GM12878 (cell line): ENCODE data around the gene RPUSD1. TPM values are rescaled to one million over a fixed set of nuclear protein-coding genes. Genes with fewer than 3 reads are reported as not detected.

ENCODE experiments used
- ATAC-seq: fragments of 200-7000 bp; cut with Tn5 transposase; 3 replicates; pipeline ENCODE4 v1.9.1; 2020; ENCODE audit warnings: mild to moderate bottlenecking, moderate library complexity
- BruUV-seq: library from RNA; stranded (reverse); fragments of 400-500 nt; replicated peaks from 2 replicates; lab custom pipeline; 2021; lab: Mats Ljungman, UMichigan
- CTCF ChIA-PET: fragments of 300-600 bp; sonication (Branson Sonifier 250); formaldehyde crosslinking; extraction: SDS; loops from one replicate; lab custom pipeline; 2021; ENCODE audit warnings: inconsistent platforms; lab: Yijun Ruan, JAX
- POLR2A ChIA-PET: fragments of 350-600 bp; formaldehyde crosslinking; extraction: SDS; loops from one replicate; lab custom pipeline; 2021; ENCODE audit warnings: inconsistent platforms; lab: Charles Lee
- RAD21 ChIA-PET: fragments of 300-600 bp; sonication (Branson Sonifier 250); formaldehyde crosslinking; loops from one replicate; lab custom pipeline; 2023; ENCODE audit warnings: antibody characterized with exemption; ENCODE audit not compliant: unreplicated experiment; lab: Charles Lee
- SMC1A ChIA-PET: fragments of 300-600 bp; sonication (Branson Sonifier 250); formaldehyde crosslinking; loops from one replicate; lab custom pipeline; 2023; ENCODE audit not compliant: unreplicated experiment, uncharacterized antibody; lab: Charles Lee
- DNase-seq: peaks from one replicate; pipeline ENCODE4 v3.0.0-alpha.2; 2011; ENCODE audit warnings: low read depth, low spot score
- FAIRE-seq: peaks from 3 replicates; lab custom pipeline; 2011; peaks lifted over from hg19 to GRCh38; lab: Jason Lieb, UNC
- H2AFZ ChIP-seq: 2 replicates; pipeline ENCODE4 v1.6.0; 2011; ENCODE audit warnings: low read depth, low read length, control low read depth; ENCODE audit not compliant: control insufficient read depth
- H3K27ac ChIP-seq: 2 replicates; pipeline ENCODE4 v1.5.1; 2011; ENCODE audit warnings: control low read depth; ENCODE audit not compliant: control insufficient read depth, insufficient read depth
- H3K27me3 ChIP-seq, 2 experiments: replicated peaks in 1 of 2; 2 replicates each; pipeline versions ENCODE4 v1.6.0 to v1.6.1; 2011; ENCODE audit warnings: low read length in 1 of 2; ENCODE audit not compliant: control insufficient read depth in 2 of 2, insufficient read depth in 2 of 2
- H3K36me3 ChIP-seq, 2 experiments: 2 replicates each; pipeline ENCODE4 v1.5.1; 2011; ENCODE audit warnings: low read length in 1 of 2; ENCODE audit not compliant: control insufficient read depth in 2 of 2, insufficient read depth in 2 of 2
- H3K4me1 ChIP-seq: 2 replicates; pipeline ENCODE4 v1.6.1; 2011; ENCODE audit warnings: mild to moderate bottlenecking, low read length, moderate library complexity, mixed read lengths; ENCODE audit not compliant: control insufficient read depth, insufficient read depth
- H3K4me2 ChIP-seq: 2 replicates; pipeline ENCODE4 v1.6.0; 2011; ENCODE audit warnings: control low read depth; ENCODE audit not compliant: control insufficient read depth, insufficient read depth
- H3K4me3 ChIP-seq: fragments of 200-600 bp; sonication (generic); 2 replicates; pipeline ENCODE4 v1.5.1; 2016
- H3K79me2 ChIP-seq: 2 replicates; pipeline ENCODE4 v1.6.0; 2011; ENCODE audit warnings: low read length; ENCODE audit not compliant: control insufficient read depth, insufficient read depth
- H3K9ac ChIP-seq: 2 replicates; pipeline ENCODE4 v1.8.0; 2011; ENCODE audit warnings: low read length, control low read depth, mixed read lengths; ENCODE audit not compliant: control insufficient read depth, insufficient read depth
- H3K9me3 ChIP-seq: replicated peaks from 3 replicates; pipeline ENCODE4 v1.5.1; 2011; ENCODE audit warnings: mild to moderate bottlenecking, low read length; ENCODE audit not compliant: control insufficient read depth, insufficient read depth
- H4K20me1 ChIP-seq: 2 replicates; pipeline ENCODE4 v1.6.0; 2011; ENCODE audit not compliant: control insufficient read depth, insufficient read depth
- ATF3 ChIP-seq: IDR thresholded peaks from 2 replicates; pipeline ENCODE4 v1.6.1; 2011; ENCODE audit warnings: low read depth, mild to moderate bottlenecking, low read length, moderate library complexity, borderline replicate concordance; ENCODE audit errors: extremely low read depth
- BHLHE40 ChIP-seq, 2 experiments: fragments of 450-650 bp in 1 of 2; IDR thresholded peaks; 2 replicates each; pipeline ENCODE4 v1.6.1; 2011 to 2017; ENCODE audit warnings: low read depth in 2 of 2, borderline replicate concordance in 1 of 2, improper control_type of control experiment in 1 of 2, low read length in 1 of 2, mild to moderate bottlenecking in 1 of 2
- CREB1 ChIP-seq: IDR thresholded peaks from 2 replicates; pipeline ENCODE4 v1.6.1; 2012; ENCODE audit warnings: low read depth, mild to moderate bottlenecking, inconsistent platforms
- E2F4 ChIP-seq: IDR thresholded peaks from 2 replicates; pipeline ENCODE4 v1.6.1; 2012; ENCODE audit warnings: low read depth, low read length, improper control_type of control experiment
- FOS ChIP-seq: IDR thresholded peaks from 3 replicates; pipeline ENCODE4 v1.6.1; 2011; ENCODE audit warnings: borderline replicate concordance; ENCODE audit not compliant: insufficient read length; ENCODE audit errors: extremely low read depth
- MEF2A ChIP-seq: IDR thresholded peaks from 2 replicates; pipeline ENCODE4 v1.6.1; 2011; ENCODE audit warnings: low read depth, mild to moderate bottlenecking, low read length, moderate library complexity; ENCODE audit not compliant: insufficient read depth
- MXI1 ChIP-seq: fragments of 150-350 bp; IDR thresholded peaks from 2 replicates; pipeline ENCODE4 v1.6.1; 2011; ENCODE audit warnings: low read depth, mild to moderate bottlenecking, inconsistent platforms, low read length, improper control_type of control experiment
- NBN ChIP-seq: fragments of 450-650 bp; IDR thresholded peaks from 2 replicates; pipeline ENCODE4 v1.6.1; 2016
- NR2F1 ChIP-seq: fragments of 450-650 bp; conservative IDR thresholded peaks from 2 replicates; pipeline ENCODE4 v1.6.1; 2017; ENCODE audit warnings: mild to moderate bottlenecking
- PAX5 ChIP-seq: IDR thresholded peaks from 2 replicates; pipeline ENCODE4 v1.6.1; 2011; ENCODE audit warnings: low read depth, low read length, borderline replicate concordance
- POLR2AphosphoS5 ChIP-seq: IDR thresholded peaks from 2 replicates; pipeline ENCODE4 v1.6.1; 2011; ENCODE audit warnings: mild to moderate bottlenecking, low read length, inconsistent platforms
- RAD21 ChIP-seq: IDR thresholded peaks from 2 replicates; pipeline ENCODE4 v1.6.1; 2011; ENCODE audit warnings: mild to moderate bottlenecking, low read depth, low read length, moderate library complexity; ENCODE audit not compliant: insufficient read depth
- RELA ChIP-seq: fragments of 450-650 bp; IDR thresholded peaks from 2 replicates; pipeline ENCODE4 v1.8.0; 2014; ENCODE audit warnings: borderline replicate concordance; ENCODE audit not compliant: partially characterized antibody
- SRF ChIP-seq, 2 experiments: IDR thresholded peaks; 2 replicates each; pipeline ENCODE4 v1.6.1; 2011; ENCODE audit warnings: low read depth in 2 of 2, low read length in 2 of 2, mild to moderate bottlenecking in 1 of 2, moderate library complexity in 1 of 2
- STAT1 ChIP-seq: fragments of 450-650 bp; conservative IDR thresholded peaks from 2 replicates; pipeline ENCODE4 v1.6.1; 2014; ENCODE audit warnings: antibody characterized with exemption, mild to moderate bottlenecking
- SUZ12 ChIP-seq: fragments of 200-600 bp; sonication (generic); IDR thresholded peaks from one replicate; pipeline ENCODE4 v1.6.1; 2018; ENCODE audit warnings: antibody characterized with exemption, mild to moderate bottlenecking; ENCODE audit not compliant: unreplicated experiment
- USF1 ChIP-seq: IDR thresholded peaks from 2 replicates; pipeline ENCODE4 v1.6.1; 2011; ENCODE audit warnings: borderline replicate concordance, low read depth, mild to moderate bottlenecking, moderate library complexity, mixed read lengths, low read length; ENCODE audit not compliant: insufficient read depth; ENCODE audit errors: extremely low read length
- ZNF622 ChIP-seq: fragments of 450-650 bp; IDR thresholded peaks from 2 replicates; pipeline ENCODE4 v1.6.1; 2017; ENCODE audit warnings: mild to moderate bottlenecking, inconsistent platforms
- WGBS: methylation state at CpG from one replicate; pipeline ENCODE4 v1.1.6; 2016; ENCODE audit warnings: low lambda C conversion rate; ENCODE audit not compliant: insufficient replicate concordance, insufficient coverage; ENCODE audit errors: missing lambda C conversion rate; 5-methylcytosine and 5-hydroxymethylcytosine counted together
- in situ Hi-C: fragments of 300-500 bp; cut with MboI; formaldehyde crosslinking; loops from 9 replicates; pipeline ENCODE4 v1.14.3; 2018; ENCODE audit warnings: mixed read lengths
- intact Hi-C: fragments of 100-400 bp; cut with micrococcal nuclease; formaldehyde crosslinking; loops from one replicate; pipeline ENCODE4 v1.14.2; 2022; ENCODE audit not compliant: unreplicated experiment
- polyA plus RNA-seq, 11 experiments: library from polyadenylated mRNA; depleted of rRNA in 4 of 11; unstranded in 6 of 11; stranded (reverse) in 5 of 11; fragments of >200 nt; fragmentation: Nextera tagmentation in 4 of 11; fragmentation: Illumina TruSeq in 1 of 11; extraction: Ambion mirVana in 4 of 11; extraction: Trizol in 1 of 11; gene quantifications; 1 replicate in 1 of 11; 2 replicates in 10 of 11; pipeline versions ENCODE4 v1.2.1 to v1.2.3, GENCODE V29; 2011 to 2016; ENCODE audit warnings: inconsistent platforms in 2 of 11, missing spikeins in 2 of 11, low read depth in 1 of 11
- total RNA-seq, 4 experiments: library from RNA; depleted of rRNA in 3 of 4; stranded (reverse); fragments of >200 nt in 3 of 4; fragmentation: Illumina TruSeq in 1 of 4; extraction: Trizol in 1 of 4; gene quantifications; 2 replicates each; pipeline versions ENCODE4 v1.2.1 to v1.2.3, GENCODE V29; 2013 to 2021

RPUSD1 gene
- total and polyA plus RNA-seq, 10 of the 15 experiments (the other 5 are each of a cell fraction or from before 2014, with no cell fraction given), result 0.55 to 49.9 (median 21.1) TPM

GRCh38 chr16:779561-779960, 8.6 kb downstream of the RPUSD1 start:
- DNase-seq, result no peak
- Histone ChIP-seq H3K27me3 (no peaks in the 10 kb centered on the region), H3K4me3 (no peak overlapping the region), H3K27ac (no peak overlapping the region), H3K9ac (no peak overlapping the region), H3K9me3 (no peaks in the 10 kb centered on the region), H3K79me2 (no peaks in the 10 kb centered on the region), H3K4me1 (no peaks in the 10 kb centered on the region), H2AFZ (no peak overlapping the region), H3K4me2 (no peak overlapping the region), H4K20me1 (no peaks in the 10 kb centered on the region), H3K36me3 (no peaks in the 10 kb centered on the region)
- no TSS peak for BruUV-seq
- SMC1A ChIA-PET, result no interaction called here
- TF ChIP-seq SRF (IDR thresholded peaks at IDR 0.05; ENCODE audit: low read depth in 2 of 2, low read length in 2 of 2), result no peak
- no peak for TF ChIP-seq STAT1
- no peak for TF ChIP-seq RAD21
- TF ChIP-seq NBN, result no peak
- TF ChIP-seq E2F4, result no peak
- TF ChIP-seq MXI1, result no peak
- TF ChIP-seq PAX5, result no peak
- TF ChIP-seq CREB1, result no peak
- no peak for TF ChIP-seq NR2F1
- TF ChIP-seq FOS, result no peak
- no peak for TF ChIP-seq POLR2AphosphoS5
- no peak for TF ChIP-seq ATF3
- TF ChIP-seq MEF2A, result no peak
- no peak for TF ChIP-seq ZNF622
- no peak for TF ChIP-seq SUZ12
- TF ChIP-seq USF1, result no peak
- no peak for TF ChIP-seq BHLHE40 (IDR thresholded peaks at IDR 0.05; ENCODE audit: borderline replicate concordance in 1 of 2, low read depth in 2 of 2, low read length in 1 of 2)
- TF ChIP-seq RELA, result no peak
- POLR2A ChIA-PET, result no interaction called here
- 23% methylated on average over 11 of the region's 13 CpGs for WGBS
- no peak for ATAC-seq
- no peak for FAIRE-seq
- in situ Hi-C loops, result no loop called here
- CTCF ChIA-PET, result no interaction called here
- RAD21 ChIA-PET, result no interaction called here
- intact Hi-C loops, result no loop called here
